Measurements from ENCODE around the gene CDK5RAP2.

The CDK5RAP2 gene

DNA sequence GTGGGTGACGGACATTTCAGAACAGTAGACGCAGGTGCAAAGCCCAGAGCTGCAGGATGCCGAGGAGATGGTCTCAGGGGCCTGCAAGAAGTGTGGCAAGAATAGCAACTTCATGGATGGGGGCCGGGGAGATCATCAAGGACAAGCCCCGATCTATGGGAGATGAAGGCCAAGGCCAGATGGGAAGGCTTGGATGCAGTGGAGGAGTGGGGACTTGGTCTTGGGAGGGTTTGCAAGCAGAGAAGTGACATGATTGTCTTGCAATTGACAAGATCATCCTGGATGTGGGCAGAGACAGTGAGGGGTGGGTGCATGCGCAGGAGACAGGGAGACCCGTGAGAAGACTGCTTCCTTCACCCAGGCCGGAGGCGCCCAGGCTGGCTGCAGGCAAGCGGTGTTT is 198.1 kb downstream of the CDK5RAP2 start:
- TF ChIP-seq ZFX (IDR thresholded peaks at IDR 0.05) = no peak
- H3K27ac ChIP-seq = no peak overlapping the region

DNA sequence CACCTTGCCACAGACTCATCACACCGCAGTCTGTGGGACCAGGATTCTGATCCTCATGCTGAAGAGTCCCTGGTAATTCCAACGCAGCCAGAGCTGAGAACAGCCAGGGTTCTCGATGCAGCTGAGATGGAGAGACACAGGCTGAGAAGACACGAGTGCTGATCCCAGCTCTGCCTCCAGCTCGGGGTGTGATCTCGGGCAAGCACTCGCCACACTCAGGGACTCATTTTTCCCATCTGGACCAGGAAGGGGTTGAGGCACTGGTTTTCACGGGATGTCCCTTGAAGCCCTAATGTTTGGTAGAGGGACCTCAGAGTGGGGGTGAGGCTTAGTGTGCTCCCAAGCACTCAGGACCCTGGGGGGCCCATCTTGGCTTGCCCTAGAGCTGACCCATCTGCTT is 200.4 kb downstream of the CDK5RAP2 start:
- TF ChIP-seq, protein P1, sequence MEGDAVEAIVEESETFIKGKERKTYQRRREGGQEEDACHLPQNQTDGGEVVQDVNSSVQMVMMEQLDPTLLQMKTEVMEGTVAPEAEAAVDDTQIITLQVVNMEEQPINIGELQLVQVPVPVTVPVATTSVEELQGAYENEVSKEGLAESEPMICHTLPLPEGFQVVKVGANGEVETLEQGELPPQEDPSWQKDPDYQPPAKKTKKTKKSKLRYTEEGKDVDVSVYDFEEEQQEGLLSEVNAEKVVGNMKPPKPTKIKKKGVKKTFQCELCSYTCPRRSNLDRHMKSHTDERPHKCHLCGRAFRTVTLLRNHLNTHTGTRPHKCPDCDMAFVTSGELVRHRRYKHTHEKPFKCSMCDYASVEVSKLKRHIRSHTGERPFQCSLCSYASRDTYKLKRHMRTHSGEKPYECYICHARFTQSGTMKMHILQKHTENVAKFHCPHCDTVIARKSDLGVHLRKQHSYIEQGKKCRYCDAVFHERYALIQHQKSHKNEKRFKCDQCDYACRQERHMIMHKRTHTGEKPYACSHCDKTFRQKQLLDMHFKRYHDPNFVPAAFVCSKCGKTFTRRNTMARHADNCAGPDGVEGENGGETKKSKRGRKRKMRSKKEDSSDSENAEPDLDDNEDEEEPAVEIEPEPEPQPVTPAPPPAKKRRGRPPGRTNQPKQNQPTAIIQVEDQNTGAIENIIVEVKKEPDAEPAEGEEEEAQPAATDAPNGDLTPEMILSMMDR (conservative IDR thresholded peaks at IDR 0.05) = no peak
- no peak for TF ChIP-seq ZFX (IDR thresholded peaks at IDR 0.05)
- no peak overlapping the region for H3K27ac ChIP-seq

DNA sequence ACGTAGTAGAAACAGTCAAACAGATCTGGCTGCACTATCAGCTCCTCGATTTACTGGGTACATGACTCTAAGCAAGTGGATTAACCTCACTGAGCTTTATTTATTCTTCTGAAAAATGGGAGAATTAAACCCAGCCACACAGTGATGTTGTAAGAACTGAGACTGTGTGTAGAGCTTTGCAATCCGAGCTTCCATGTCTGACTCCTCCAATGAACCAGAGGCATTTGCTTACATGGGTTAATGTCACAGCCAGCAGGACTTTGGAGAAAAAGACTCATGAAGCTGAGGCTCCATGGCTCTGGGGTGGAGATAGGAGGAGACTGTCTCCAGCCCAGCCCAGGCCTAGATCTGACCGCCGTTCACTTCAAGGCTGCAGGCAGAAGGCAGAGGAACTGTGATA is 201.3 kb downstream of the CDK5RAP2 start:
- TF ChIP-seq ZFX (IDR thresholded peaks at IDR 0.05) = no peak
- TF ChIP-seq, protein P1 (conservative IDR thresholded peaks at IDR 0.05) = no peak

DNA sequence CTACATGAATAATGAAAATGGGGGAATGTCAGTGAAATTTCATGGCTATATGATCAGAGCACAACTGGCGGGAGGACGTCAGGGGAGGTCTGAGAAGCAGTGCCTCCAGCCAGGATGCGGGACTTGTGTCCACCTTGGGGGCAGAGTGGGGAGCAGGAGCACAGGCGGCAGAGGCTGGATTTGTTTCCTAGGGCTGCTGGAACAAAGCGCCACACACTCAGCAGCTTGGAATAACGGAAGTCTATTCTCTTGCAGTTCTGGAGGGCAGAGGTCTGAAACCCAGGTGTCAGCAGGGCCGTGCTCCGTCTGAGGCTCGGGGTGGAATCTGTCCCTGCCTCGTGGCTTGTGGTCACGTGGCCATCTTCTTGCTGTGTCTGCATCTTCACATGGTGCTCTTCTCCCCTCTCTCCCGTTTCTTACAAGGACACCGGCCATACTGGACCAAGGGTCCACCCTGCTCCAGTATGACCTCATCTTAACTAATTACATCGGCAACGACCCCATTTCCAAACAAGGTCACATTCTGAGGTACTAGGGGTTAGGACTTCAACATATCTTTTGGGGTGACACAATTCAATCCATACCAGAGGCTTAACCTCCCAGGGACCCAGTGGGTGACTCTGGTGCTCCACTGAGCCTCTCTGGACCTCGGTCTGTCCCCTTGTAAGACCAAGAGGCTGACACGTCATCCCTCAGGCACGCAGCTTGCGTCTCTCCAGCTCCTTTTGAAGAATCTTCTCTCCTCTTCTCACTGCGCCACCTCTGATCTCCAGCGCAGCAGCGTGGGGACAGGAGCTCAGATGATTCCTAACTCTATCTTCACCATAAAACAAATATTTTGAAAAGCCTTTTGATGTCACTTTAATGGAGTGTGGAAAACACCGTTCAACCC is 202.5 kb downstream of the CDK5RAP2 start:
- TF ChIP-seq, protein P1 (conservative IDR thresholded peaks at IDR 0.05) = no peak
- TF ChIP-seq ZFX (IDR thresholded peaks at IDR 0.05) = no peak
- H3K27ac ChIP-seq = no peak overlapping the region

More for the DNA sequence above, 201.3 kb downstream of the CDK5RAP2 start:
- H3K27ac ChIP-seq = no peak overlapping the region

DNA sequence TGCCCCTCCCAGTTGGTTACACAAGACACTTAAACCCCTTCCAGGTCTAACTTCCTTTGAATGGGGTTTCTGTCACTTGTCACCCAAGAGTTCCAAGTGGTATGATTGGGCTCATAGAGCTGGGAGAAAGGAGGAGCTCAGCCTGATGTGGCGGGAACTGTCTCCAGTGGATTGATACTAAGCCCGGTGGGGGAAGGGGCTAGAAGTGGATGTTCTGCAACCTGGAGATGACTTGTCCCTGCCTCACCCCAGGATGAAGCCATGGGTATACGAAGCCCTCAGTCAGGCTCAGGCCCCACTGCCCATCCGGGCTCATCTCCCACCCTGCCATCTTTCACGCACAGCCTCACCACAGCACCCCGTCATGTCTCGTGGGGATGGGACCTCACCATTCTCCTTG is 203.9 kb downstream of the CDK5RAP2 start:
- TF ChIP-seq, protein P1 (conservative IDR thresholded peaks at IDR 0.05) = no peak
- TF ChIP-seq ZFX (IDR thresholded peaks at IDR 0.05) = no peak
- H3K27ac ChIP-seq = no peak overlapping the region

DNA sequence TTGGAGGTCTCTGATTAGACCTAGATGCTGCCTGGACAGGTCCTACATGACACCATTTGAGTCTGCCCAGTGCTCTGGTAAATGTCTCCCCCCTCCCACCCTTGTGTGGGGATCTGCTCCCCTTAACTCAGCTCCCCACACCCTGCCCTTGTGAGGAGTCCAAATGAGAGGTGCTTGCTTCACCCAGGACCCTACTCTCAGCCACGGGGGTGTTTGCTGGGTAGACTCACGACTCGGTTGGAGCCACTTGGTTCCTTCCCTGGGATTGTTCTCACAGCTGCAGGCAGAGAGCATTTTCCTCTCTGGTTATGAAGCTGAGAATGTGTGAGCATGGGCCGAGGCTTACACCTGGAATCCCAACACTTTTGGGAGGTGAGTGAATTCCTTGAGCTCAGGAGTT is 204.7 kb downstream of the CDK5RAP2 start:
- H3K27ac ChIP-seq = no peak overlapping the region
- TF ChIP-seq, protein P1 (conservative IDR thresholded peaks at IDR 0.05) = no peak

DNA sequence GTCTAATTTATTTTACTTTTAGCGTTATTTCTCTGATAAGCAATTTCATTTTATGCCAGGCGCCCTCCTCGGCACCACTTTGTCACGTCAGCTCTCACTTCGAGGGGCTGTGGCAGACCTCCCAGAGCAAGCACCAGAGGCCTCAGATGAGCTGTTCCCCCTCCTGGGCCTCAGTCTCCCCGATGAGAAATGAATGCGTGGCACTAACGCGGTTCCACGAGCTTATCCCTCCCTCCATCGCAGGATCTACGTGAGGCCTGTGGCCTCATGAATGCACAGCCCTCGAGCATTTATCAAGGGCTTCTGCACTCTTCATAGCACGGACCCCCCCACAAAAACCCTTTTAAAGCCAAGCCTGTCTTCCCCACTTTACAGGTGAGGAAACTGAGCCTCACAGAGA is 205.2 kb downstream of the CDK5RAP2 start:
- no peak for TF ChIP-seq ZFX (IDR thresholded peaks at IDR 0.05)
- TF ChIP-seq, protein P1 (conservative IDR thresholded peaks at IDR 0.05) = no peak
- H3K27ac ChIP-seq = no peak overlapping the region

DNA sequence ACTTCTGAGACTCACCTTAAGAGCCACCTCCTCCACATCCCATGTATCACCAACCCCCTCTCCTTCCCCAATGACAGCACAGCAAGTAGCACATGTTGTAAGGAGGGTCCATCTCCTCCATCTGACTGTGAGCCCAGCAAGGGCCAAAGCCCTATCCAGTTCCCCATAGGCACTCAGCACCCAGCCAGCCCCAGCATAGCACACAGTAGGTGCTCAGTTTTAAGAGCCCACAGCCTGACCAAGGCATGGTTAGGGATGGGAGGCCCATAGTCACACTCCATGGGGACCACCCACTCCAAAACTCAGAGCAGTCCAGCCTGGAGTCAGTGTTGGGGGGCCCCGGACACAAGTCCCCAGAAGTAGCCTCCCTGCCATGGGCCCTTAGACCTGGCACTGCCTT is 205.7 kb downstream of the CDK5RAP2 start:
- TF ChIP-seq, protein P1 (conservative IDR thresholded peaks at IDR 0.05) = no peak
- no peak for TF ChIP-seq ZFX (IDR thresholded peaks at IDR 0.05)
- H3K27ac ChIP-seq = no peak overlapping the region

All from C4-2B (cell line).